LNCaP clone FGC (cell line): ENCODE results near the gene ADI1.

ENCODE experiments used
- DNase-seq: peaks from one replicate; pipeline ENCODE4 v3.0.0-alpha.2; 2011; ENCODE audit warnings: low read depth
- H3K4me3 ChIP-seq: 2 replicates; pipeline ENCODE4 v1.5.1; 2011; ENCODE audit warnings: mild to moderate bottlenecking, low read depth, low read length, control low read depth
- TF ChIP-seq, protein P1 (sequence below): IDR thresholded peaks from 2 replicates; pipeline ENCODE4 v1.5.1; 2012; ENCODE audit warnings: mild to moderate bottlenecking; ENCODE audit not compliant: control insufficient read depth, insufficient read depth; ENCODE audit errors: extremely low read depth

Gene ADI1

DNA sequence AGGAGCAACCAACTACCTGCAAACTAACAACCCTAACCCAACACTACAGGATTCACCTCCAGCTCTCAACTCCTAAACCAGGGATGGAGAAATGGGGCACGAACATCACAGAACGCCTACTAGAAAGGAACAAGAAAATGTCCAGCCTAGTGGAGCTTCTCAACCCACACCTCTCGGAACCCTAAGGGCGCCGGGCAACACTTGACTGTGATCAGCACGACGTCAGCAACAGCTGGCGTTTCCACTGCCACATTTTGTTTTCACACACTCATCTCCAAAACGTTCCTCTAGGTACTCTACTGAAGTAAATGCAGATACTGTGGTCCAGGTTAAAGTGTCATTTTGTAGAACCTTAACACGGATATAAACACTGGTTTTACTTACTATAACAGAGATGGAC lies 34.6 kb upstream of the ADI1 start:
- no peak overlapping the region for H3K4me3 ChIP-seq
- TF ChIP-seq, protein P1, sequence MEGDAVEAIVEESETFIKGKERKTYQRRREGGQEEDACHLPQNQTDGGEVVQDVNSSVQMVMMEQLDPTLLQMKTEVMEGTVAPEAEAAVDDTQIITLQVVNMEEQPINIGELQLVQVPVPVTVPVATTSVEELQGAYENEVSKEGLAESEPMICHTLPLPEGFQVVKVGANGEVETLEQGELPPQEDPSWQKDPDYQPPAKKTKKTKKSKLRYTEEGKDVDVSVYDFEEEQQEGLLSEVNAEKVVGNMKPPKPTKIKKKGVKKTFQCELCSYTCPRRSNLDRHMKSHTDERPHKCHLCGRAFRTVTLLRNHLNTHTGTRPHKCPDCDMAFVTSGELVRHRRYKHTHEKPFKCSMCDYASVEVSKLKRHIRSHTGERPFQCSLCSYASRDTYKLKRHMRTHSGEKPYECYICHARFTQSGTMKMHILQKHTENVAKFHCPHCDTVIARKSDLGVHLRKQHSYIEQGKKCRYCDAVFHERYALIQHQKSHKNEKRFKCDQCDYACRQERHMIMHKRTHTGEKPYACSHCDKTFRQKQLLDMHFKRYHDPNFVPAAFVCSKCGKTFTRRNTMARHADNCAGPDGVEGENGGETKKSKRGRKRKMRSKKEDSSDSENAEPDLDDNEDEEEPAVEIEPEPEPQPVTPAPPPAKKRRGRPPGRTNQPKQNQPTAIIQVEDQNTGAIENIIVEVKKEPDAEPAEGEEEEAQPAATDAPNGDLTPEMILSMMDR: no peak
- DNase-seq: no peak

DNA sequence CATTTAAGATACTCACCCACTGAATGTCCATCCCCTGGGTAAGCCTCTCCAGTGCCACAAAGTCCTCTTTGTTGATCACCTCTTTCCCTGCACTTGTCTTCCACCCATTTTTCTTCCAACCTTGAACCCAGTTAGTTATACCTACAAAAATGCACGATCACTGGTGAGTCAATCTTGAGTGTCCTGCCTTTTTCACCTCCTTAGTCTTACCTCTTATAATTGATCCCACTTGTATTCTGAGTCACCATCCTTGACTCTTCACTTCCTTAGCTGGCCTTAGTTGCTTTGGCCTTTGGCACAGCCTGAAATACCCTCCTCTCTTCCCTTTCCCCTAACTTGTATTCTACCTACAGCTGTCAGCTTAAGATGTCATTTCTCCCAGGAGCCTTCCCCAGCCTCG lies 28.6 kb upstream of the ADI1 start:
- H3K4me3 ChIP-seq: no peak overlapping the region
- DNase-seq: no peak
- TF ChIP-seq, protein P1: no peak

DNA sequence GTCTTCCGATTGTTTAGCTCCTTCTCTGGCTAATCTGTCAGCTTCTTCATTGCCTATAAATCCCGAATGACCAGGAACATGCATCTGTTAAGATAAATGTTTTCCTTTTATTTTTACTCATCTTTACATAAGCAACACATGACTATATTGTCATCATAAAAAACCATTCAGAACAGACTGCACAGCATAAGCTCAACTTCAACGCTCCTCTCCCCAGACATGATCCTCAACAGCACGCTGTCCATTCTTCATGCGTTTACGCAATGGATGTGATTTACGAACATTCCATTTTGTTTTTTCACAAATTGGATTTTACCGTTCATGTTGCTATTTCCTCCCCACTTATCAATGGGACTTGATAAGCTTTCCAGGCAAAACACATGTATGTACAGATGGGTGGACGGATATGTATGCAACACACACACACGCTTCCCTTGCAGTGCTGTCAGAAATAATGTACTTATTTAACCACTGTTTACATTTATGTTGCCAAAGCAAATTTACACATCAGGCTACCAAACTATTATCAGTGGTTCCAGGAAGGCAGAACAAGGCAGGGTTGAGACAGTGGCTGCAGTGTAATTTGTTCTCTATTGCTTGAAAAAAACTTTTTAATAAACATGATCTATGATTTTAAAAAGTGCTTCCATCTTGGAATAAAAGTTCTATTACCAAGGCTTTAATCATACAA lies 26.6 kb upstream of the ADI1 start:
- no peak overlapping the region for H3K4me3 ChIP-seq
- TF ChIP-seq, protein P1: no peak
- peak; percentile 54 for DNase-seq

DNA sequence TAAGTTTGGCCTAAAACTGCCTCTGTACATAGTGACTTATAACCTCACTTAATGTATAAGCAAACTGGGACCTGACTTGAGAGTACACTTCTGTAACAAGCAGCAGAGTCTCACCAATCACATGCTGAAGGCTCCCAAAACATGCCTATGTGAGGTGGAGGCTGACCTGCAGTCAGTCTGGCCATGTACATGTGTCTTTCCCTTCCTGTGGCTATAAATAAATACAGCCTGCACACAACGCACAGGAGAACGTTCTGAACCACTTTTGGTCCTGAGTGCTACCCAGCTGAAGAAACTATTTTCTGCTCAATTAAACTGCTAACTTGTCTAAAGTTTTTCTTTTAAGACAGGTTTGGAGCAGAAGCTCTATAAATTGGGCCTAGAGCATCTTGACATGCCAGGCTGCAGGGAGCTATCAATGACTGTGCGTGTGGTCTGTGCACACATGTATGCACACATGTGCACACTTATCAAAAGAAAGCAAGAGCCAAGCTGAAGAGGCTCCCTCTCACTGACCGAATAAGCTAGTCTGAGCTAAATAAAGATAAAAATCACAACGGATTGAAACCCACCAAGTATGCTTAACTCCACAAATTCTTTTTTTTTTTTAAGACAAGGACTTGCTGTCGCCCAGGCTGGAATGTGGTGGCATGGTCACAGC lies 23.8 kb upstream of the ADI1 start:
- H3K4me3 ChIP-seq: no peak overlapping the region
- DNase-seq: no peak
- TF ChIP-seq, protein P1: no peak

DNA sequence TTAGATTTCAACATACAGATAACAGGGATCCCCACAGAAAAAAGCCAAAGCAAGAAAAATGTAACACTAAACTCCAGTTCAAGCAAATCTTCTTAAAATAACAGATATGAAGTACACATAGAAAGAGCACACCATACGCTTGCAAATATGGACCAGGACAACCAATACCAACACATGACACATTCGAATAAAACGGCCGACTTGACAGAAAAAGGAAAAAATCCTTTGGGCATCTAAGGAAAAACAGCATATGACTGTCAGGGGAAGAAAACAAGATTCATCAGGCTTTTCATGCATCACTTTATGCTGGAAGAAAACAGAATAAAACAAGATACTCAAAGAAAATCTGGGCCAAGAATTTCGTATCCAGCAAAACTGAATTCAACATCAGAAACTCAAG lies 22.8 kb upstream of the ADI1 start:
- no peak for DNase-seq
- no peak overlapping the region for H3K4me3 ChIP-seq
- TF ChIP-seq, protein P1: no peak

DNA sequence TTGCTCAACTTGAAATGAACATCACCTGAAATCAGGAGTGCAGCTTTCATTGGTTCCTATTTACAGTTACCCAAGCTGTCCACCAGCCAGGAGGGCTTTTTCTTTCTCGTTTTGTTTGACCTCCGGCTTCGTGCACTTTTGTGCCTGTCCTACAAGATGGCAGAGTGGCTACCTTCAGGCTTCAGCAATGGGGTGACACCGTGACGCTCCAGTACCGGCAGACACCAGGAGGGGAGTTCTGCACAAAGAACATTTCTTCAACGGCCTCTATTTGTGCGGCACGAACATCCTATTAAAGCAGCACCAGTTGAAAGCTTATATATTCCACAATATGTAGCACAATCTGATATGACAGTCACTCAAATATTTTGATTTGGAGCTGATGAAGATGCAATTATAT lies 20.5 kb upstream of the ADI1 start:
- no peak overlapping the region for H3K4me3 ChIP-seq
- DNase-seq: no peak
- TF ChIP-seq, protein P1: no peak
